ENCODE measurements around the gene CCDC6.

CCDC6 gene

DNA sequence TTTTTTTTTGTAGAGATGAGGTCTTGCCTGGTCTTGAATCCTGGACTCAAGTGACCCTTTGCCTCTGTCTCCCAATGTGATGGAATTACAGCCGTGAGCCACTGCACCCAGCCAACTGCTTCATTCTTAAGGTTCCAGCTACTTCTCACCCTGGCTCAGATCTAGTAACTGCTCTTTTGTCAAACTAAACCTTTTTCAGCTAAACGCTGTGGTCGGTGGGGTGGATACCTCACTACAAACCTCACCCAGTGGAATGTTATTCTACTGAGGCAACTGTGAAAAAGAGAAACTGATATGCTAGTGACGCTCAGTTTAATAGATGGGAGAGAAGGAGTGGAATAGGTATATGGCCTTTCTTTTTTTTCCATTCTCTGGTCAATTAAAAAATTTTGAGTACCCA, 151.4 kb downstream of the CCDC6 start:
- Histone ChIP-seq H3K27ac (no peak overlapping the region), H2AFZ (ENCODE audit: low read depth) (no peak overlapping the region), H3K4me3 (IDR thresholded peaks at IDR 0.05; ENCODE audit: insufficient read depth, low read depth, low read length) (no peak overlapping the region), H3K27me3 (ENCODE audit: insufficient read depth, low read depth) (no peaks in the 10 kb centered on the region), H3K4me2 (no peak overlapping the region), H3K36me3 (ENCODE audit: insufficient read depth) (no peaks in the 10 kb centered on the region), H4K20me1 (ENCODE audit: insufficient read depth) (no peaks in the 10 kb centered on the region), H3K79me2 (ENCODE audit: insufficient read depth, low read depth) (no peaks in the 10 kb centered on the region), H3K4me1 (ENCODE audit: low read depth, poor library complexity, severe bottlenecking) (no peaks in the 10 kb centered on the region), H3K9ac (no peak overlapping the region)
- TF ChIP-seq, protein P1, sequence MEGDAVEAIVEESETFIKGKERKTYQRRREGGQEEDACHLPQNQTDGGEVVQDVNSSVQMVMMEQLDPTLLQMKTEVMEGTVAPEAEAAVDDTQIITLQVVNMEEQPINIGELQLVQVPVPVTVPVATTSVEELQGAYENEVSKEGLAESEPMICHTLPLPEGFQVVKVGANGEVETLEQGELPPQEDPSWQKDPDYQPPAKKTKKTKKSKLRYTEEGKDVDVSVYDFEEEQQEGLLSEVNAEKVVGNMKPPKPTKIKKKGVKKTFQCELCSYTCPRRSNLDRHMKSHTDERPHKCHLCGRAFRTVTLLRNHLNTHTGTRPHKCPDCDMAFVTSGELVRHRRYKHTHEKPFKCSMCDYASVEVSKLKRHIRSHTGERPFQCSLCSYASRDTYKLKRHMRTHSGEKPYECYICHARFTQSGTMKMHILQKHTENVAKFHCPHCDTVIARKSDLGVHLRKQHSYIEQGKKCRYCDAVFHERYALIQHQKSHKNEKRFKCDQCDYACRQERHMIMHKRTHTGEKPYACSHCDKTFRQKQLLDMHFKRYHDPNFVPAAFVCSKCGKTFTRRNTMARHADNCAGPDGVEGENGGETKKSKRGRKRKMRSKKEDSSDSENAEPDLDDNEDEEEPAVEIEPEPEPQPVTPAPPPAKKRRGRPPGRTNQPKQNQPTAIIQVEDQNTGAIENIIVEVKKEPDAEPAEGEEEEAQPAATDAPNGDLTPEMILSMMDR (conservative IDR thresholded peaks at IDR 0.05; ENCODE audit: low read depth, low read length), result no peak

DNA sequence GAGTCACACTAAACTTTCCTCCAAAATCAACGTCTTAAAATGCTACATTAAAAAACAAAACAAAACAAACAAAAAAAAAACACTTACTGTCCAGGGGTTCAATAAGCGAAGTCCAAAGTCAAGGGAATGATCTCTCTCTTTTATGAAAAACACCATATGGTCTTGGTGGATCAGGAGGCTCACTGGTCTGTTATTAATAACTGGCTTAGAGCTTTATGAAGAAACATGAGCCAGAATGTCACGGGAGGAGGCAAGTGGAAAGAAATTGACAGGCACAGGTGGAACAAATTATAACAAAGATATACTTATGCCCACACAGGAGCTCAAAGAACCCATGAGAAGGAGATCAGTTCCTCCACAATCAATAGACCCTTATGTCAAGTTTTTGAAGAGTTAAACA, 153.1 kb downstream of the CCDC6 start, which contains the start of gene MRLN:
Gene MRLN, minus strand, starts transcription at position 189 of the 400 bp plus-strand sequence.
- H3K36me3 ChIP-seq (ENCODE audit: insufficient read depth), result no peaks in the 10 kb centered on the region
- H3K9ac ChIP-seq, result no peak within 1 kb of the TSS
- H2AFZ ChIP-seq (ENCODE audit: low read depth), result no peak within 1 kb of the TSS
- H3K27ac ChIP-seq, result no peak within 1 kb of the TSS
- no peaks in the 10 kb centered on the region for H4K20me1 ChIP-seq (ENCODE audit: insufficient read depth)
- H3K4me3 ChIP-seq (IDR thresholded peaks at IDR 0.05; ENCODE audit: insufficient read depth, low read depth, low read length), result no peak within 1 kb of the TSS
- no peak within 1 kb of the TSS for H3K4me2 ChIP-seq
- H3K79me2 ChIP-seq (ENCODE audit: insufficient read depth, low read depth), result no peaks in the 10 kb centered on the region
- no peaks in the 10 kb centered on the region for H3K27me3 ChIP-seq (ENCODE audit: insufficient read depth, low read depth)
- TF ChIP-seq, protein P1 (conservative IDR thresholded peaks at IDR 0.05; ENCODE audit: low read depth, low read length), result no peak
- no peaks in the 10 kb centered on the region for H3K4me1 ChIP-seq (ENCODE audit: low read depth, poor library complexity, severe bottlenecking)

DNA sequence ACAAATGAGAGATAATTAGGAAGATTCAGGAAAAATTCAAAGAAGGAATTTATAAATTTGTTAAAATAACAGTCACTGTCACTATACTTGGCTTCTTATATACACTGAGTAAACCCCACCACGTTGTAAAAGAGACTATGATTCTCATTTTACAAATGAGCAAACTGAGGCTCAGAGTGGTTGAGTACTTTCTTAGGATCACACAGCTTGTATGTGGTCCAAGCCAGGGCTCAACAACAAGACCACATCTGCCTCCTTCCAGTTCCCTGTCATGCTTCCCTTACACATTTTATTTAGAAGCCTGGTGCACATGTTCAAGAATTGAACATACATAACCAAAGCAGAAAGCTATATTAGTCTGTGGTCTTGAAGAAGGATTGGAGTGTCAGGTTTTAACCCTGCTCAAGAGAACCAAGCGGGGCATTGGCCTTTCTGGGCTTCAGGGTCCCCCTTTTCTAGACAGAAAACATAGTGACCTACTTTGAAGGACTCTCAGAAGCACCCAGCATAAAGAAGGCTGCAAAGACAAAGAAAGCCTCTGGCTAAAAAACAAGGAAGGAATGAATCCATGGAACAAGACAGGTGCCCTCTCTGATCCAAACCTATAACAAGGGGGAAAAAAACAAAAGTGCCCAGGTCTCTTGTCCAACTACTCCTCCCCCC, 153.9 kb downstream of the CCDC6 start:
- H3K27me3 ChIP-seq (ENCODE audit: insufficient read depth, low read depth), result no peaks in the 10 kb centered on the region
- no peaks in the 10 kb centered on the region for H4K20me1 ChIP-seq (ENCODE audit: insufficient read depth)
- H3K79me2 ChIP-seq (ENCODE audit: insufficient read depth, low read depth), result no peaks in the 10 kb centered on the region
- no peak overlapping the region for H3K9ac ChIP-seq
- H2AFZ ChIP-seq (ENCODE audit: low read depth), result no peak overlapping the region
- no peaks in the 10 kb centered on the region for H3K36me3 ChIP-seq (ENCODE audit: insufficient read depth)
- TF ChIP-seq, protein P1 (conservative IDR thresholded peaks at IDR 0.05; ENCODE audit: low read depth, low read length), result no peak
- no peak overlapping the region for H3K27ac ChIP-seq
- no peaks in the 10 kb centered on the region for H3K4me1 ChIP-seq (ENCODE audit: low read depth, poor library complexity, severe bottlenecking)
- no peak overlapping the region for H3K4me2 ChIP-seq
- H3K4me3 ChIP-seq (IDR thresholded peaks at IDR 0.05; ENCODE audit: insufficient read depth, low read depth, low read length), result no peak overlapping the region

DNA sequence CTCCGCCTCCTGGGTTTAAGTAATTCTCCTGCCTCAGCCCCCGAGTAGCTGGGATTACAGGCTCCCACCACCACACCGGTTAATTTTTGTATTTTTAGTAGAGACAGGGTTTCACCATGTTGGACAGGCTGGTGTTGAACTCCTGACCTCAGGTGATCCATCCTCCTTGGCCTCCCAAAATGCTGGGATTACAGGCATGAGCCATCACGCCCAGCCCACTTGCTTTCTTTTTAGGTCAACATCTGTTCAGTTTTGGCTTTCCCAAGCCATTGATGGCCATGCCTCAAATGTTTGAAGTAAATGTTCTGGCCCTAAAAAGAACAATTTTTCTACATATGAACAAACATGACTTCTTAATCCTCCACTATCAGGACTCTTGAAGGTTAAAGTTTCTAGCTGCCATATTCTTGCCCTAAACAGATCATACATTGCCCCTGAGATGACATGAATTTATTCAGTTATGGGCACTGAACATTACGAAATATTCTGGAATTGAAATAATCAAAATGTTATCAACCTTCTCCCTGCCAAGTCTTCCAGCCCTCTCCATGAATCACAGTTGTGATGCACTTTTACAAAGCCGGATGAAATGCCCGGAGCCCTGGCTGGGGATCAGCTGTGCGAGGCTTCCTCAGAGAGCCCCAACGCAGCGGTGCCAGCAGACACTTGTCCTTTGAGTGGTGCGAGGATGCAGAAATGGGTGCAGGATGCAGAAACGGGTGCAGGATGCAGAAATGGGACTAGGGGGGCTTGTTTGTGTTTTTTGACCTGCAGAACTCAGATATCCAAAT, 156.0 kb downstream of the CCDC6 start:
- Histone ChIP-seq H3K4me2 (no peak overlapping the region), H3K27ac (no peak overlapping the region), H3K36me3 (ENCODE audit: insufficient read depth) (no peaks in the 10 kb centered on the region), H3K4me1 (ENCODE audit: low read depth, poor library complexity, severe bottlenecking) (no peaks in the 10 kb centered on the region), H2AFZ (ENCODE audit: low read depth) (no peak overlapping the region), H3K9ac (no peak overlapping the region), H3K27me3 (ENCODE audit: insufficient read depth, low read depth) (no peaks in the 10 kb centered on the region), H4K20me1 (ENCODE audit: insufficient read depth) (no peaks in the 10 kb centered on the region), H3K79me2 (ENCODE audit: insufficient read depth, low read depth) (no peaks in the 10 kb centered on the region), H3K4me3 (IDR thresholded peaks at IDR 0.05; ENCODE audit: insufficient read depth, low read depth, low read length) (no peak overlapping the region)
- TF ChIP-seq, protein P1 (conservative IDR thresholded peaks at IDR 0.05; ENCODE audit: low read depth, low read length), result no peak

Measured in KMS-11 (cell line).